NCI-H2227 treated with DMSO at 0.1 percent for 48 hours (cell line): Measurements from ENCODE around the gene ADAMTSL2.

Source experiments
- DNase-seq: peaks from one replicate; lab custom pipeline; 2025; lab: John Stamatoyannopoulos, UW

The ADAMTSL2 gene

DNA sequence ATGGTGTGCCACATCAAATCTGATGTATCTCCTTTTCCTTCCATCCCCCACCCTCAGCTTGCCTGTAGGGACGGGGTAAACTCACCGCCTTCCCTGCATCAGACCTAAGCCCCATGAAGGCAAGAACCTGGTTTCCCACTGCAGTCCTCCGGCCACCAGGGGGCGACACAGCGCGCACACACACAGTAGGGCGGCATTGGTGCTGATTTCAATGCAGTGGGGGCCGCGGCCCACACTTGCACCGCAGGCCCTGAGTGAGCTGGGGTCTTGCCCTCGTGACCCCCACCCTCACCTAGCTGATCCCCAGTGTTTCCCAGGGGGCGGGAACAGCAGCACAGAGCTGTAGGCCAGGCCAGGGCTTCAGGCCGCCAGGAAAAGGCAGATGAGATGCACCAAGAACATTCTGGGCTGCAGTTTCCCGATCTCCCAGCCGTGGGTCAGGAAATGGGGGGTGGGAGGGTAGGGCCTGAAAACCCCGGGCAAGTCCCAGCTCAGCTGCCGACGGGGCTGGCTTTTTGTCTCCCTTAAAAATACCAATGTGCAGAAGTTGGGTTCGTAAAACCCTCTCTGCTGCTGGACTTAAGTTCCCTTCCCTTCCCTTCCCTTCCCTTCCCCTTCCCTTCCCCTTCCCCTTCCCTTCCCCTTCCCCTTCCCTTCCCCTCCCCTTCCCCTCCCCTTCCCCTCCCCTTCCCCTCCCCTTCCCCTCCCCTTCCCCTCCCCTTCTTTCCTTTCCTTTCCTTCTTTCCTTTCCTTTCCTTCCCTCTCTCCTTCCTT lies 55.1 kb downstream of the ADAMTSL2 start:
- no peak for DNase-seq

DNA sequence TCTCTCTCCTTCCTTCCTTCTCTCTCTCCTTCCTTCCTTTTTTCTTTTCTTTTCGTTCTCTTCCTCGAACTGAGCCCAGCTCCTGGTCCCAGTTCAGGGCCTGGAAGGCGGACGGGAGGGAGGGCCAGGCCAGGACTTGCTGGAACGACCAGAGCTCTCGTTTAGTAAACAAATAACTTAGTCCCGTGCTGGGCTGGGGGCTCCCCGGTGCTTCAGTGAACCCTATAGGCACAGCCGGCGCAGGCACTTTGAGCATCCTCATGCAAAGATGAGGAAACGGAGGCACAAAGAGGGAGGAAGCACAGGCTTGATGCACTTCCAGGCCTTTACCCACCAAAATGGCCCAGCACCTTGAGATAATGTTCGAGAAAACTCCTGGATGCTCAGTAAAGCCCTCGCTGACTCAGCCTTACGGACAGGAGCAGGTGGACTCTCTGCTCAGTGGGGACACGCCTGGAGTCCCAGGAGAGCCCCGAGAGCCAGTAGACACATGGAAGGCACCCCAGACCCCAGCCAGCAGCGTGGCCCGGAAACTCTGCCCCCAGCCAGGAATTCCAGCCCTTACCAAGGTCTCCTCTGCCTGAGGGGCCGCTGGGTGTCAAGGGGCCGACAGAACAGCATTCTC lies 55.8 kb downstream of the ADAMTSL2 start:
- no peak for DNase-seq

DNA sequence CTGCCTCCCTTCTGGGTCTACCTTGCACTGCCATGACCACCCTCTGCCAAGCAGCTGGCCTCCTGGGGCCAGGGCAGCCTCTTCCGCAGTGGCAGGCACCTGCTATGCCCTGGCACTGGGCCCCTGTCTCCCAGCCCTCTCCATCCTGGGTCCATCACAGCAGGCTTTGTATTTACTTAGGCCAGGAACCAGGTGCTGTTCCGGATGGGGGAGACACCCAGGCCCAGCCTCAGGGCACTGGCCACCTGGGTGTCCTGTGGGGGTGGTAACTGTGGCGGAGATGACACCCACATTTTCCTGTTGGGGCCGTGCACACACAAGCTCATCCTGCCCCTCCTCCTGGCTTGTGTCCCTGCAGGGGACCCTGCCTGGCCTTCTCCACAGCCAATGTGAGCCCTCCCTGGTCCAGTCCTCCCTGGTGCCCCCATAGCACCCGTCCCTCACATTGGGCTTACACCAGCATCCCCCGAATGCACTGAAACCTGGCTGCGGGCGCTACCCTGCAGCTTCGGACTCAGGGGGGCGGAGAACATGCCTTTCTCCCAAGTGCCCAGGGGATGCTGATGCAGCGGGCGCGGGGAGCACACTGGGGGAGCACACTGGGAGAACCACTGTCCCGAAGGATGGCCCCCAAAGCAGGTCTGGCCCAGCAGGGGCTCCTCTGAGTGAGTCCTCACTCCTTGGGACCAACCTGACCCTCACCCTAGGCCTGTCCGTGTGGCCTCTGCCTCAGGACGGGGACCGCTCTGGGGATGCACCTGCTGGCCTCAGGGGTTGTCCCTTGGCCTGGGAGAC lies 56.8 kb downstream of the ADAMTSL2 start:
- no peak for DNase-seq

DNA sequence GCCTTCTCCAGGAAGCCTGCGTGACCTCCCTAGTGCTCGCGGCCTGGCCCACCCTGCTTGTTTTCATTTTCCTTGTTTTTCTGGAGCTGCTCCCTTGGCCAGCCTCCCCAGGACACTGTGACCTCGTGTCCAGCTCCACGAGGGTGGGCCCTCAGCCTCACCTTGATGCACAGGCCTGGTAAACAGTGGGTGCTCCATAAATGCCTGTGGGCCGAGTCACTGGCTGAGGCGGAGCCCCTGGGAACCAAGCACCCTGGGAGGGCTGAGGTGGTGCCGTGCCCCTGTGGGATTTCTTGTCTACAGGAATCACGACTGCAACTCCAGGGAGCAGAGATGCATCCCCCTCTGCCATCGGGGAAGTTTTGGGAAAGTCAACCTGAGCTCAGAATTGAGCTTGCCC lies 57.5 kb downstream of the ADAMTSL2 start:
- DNase-seq, result no peak

DNA sequence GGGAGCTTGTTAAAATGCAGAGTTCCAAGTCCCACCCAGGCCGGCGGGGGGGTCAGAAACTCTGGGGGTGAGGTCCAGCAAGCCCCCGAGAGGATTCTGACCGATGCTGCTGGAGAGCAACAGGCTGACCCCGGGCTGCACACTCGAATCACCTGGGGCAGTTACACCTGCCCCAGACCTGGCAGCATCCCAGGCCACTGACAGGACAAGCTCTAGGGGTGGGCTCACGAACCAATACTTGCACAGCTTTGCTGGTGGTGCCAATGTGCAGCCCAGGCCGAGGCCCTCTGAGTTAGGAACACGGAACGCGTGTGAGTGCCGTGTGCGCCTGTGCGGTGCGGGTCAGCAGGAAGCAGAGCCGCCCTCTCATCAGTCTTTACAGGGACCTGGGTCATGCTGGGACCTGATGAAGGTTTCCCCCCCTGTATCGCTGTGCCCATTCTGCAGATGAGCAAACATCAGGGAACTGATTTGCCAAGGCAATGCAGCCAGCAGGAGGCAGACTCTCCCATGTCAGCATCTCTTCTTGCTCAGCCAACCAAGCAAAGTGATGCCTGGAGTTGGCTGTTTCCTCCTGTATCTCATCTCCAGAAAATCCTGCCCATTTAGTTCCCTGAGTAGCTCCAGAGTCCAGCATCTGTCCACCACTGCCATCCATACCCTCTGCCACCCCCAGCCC lies 58.4 kb downstream of the ADAMTSL2 start:
- DNase-seq, result no peak

DNA sequence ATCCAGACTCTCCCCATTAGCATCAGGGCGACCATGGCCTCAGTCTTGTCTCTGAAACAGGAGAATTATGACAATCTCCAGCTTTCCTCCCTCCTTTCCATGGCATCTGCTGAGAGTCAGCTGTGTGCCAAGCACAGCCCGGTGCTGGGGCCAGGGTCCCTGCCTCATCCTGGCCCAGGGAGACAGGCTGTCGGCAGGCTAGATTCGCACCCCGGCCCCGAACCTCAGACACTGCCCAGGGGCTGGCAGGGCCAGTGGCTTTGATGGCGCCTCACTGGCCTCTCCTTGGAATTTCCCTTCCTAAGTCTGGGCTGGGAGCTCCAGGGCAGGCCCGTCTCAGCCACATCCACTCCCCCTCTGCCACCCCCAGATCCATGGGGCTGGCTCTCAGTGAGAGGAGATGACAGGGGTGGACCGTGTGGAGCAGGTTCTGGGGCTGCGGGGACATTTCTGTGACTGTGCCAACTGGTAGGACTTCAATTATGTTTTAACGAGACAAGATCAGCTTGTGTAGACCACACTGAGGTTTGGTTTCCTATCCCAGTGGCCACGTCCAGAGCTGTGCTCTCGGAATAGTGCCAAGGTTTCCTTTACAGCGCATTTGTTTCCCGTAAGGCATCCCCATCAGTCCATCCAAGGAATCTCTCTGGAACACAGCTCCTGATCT lies 59.2 kb downstream of the ADAMTSL2 start:
- DNase-seq, result no peak

DNA sequence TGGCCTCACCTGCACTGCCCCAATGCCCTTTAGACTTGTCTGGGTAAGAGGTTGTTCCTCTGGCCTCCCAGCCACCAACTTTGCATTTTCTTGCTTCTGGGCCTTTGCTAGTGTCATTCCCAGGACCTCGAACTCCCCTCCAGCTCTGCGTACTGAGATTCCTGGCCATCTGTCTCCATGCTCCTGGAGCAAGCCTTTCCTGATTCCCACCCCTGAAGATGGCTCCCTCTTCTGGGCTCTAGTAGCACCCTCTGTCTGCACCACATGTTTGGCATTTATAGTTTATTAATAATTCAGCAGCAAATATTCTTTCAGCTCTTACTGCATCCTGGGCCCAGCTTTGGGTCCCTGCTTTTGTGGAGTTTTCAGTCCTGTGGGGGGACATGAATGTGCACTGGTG lies 59.8 kb downstream of the ADAMTSL2 start:
- no peak for DNase-seq

DNA sequence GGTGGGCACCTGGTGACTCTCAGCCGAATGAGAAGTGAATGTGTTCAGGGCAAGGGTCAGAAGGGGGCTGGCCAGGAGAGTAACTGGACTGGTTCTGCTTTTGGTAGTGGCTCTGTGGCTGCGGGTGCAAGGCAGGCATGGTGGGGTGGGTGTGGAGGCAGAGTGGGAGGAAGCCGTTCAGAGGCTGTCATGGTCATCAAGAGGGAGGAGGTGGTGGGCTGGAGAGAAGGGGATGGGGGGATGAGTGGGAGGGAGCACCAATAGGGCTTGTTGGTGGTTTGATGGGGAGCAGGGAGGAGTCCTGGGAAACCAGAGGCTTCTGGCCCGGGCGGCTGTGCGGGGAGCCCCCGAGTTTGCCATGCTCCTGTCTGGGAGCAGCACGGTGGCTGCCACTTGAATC lies 61.4 kb downstream of the ADAMTSL2 start:
- DNase-seq, result no peak

DNA sequence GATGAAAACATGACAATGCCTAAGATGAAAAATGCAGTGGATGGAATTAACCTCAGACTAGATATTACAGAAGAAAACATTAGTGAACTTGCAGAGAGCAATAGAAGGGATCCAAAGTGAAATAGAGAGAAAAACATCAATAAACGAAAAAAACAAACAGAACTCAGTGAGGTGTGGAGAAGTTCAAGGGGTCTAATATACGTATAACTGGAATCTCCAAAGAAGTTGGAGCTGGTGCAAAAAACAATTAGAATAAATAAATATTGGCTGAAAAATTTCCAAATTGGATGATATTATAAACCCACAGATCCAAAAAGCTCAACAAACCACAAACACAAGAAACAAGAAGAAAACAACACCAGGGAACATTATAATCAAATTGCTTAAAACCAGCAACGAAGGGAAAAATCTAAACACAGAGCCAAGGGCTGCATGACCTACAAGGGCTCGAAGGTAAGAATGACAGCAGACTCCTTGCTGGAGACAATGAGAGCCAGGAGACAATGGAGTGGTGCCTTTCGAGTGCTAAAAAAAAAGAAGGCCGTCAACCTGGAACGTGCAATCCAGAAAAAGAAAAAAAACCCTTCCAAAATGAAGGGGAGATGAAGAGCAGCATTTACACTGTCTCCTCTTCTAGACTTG lies 62.9 kb downstream of the ADAMTSL2 start:
- no peak for DNase-seq

DNA sequence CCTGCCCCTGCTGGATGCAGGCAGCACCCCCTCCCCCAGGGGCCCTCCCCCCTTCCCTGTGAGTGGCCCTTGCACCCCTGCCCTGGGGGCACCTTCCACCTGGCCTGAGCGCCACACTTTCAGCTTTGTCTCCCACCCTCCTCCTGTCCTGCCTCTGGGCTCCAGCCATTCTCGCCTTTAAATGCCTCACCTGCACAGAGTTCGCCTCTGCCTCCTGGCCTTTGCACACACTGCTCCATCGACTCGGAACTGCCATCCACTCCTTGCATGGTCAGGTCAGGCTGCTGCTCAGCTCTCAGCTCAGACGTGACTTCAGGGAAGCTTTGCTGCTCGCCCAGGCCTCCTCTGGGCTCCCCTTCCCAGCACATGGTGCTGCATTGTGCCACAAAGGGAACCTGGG lies 64.5 kb downstream of the ADAMTSL2 start:
- no peak for DNase-seq

DNA sequence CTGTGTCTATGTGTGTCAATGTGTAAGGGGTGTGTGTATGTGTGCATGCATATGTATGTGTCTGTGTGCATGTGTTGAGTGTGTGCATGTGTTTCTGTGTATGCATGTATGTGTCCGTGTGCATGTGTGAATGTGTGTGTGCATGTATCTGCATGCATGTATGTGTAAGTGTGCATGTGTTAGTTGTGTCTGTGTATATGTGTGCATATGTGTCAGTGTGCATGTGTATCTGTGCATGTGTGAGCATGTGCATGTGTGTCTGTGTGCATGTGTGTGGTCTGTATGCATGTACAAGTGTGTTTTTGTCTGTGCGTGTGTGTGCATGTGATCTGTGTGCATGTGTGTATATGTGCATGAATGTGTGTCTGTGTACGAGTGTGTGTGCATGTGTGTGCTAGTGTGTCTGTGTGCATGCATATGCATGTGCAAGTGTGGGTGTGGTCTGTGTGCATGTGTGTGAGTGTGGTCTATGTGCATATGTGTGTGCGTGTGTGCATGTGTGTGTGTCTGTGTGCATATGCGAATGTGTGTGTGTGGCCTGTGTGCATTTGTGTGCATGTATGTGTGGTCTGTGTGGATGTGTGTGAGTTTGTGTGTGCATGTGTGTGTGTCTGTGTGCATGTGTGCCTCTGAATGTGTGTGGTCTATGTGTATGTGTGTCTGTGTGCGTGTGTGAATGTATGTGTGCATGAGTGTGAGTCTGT lies 65.1 kb downstream of the ADAMTSL2 start:
- DNase-seq, result no peak

DNA sequence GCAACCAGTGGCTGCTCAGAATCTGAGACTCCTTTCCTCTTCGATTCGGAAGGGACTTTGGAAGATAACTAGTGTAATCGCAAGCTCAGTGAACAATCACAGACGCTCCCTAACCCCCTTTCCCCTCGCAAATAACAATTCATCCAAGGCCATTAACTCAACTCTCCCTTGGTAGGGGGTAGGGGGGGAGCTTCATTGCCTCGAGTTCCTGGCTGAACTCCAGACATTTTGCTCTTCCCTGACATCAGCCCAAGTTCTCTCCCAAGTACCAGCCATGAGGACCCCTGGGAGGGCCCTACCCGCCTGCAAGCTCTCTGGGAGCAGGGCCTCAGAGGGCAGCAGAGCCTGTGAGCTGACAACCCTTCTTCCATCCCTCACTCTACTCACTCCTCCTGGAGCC lies 66.2 kb downstream of the ADAMTSL2 start:
- DNase-seq, result no peak

DNA sequence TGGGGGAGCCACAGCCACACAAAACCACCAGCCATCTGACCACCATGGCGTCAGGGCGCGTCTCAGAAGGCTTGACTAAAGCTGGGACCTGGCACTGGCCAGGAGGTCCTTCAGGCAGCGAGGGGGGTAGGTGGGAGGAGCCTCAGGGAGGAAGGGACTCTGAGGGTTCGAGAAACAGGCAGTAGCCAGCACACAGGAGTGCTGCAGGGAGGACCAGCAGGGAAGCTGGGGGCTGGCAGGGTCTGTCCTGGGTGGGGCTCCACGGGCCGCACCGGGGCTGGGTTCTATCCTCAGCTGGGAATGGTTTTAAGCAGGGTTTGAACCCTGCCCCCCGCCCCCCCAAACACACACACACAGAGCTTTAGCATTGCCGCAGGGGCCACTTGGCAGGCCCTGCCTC lies 67.2 kb downstream of the ADAMTSL2 start:
- no peak for DNase-seq

DNA sequence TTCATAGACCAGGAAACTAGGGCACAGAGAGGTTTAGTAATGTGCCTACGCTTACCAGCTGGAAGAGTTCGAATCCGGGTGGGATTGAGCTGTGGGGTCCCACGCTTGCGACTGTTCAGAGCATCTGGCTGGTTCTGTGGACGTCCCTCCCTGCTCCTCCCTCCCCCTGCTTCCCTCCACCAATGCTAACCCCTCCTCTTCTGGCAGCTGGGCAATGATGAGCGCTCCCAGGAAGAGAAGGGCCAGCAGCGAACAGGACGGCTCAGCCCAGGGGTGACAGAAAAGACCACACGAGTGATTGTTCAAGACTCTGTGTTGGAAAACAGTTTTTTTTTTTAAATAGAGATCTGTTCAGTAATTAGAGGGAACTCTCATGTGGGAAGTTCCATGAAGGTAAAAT lies 67.8 kb downstream of the ADAMTSL2 start:
- DNase-seq, result no peak

DNA sequence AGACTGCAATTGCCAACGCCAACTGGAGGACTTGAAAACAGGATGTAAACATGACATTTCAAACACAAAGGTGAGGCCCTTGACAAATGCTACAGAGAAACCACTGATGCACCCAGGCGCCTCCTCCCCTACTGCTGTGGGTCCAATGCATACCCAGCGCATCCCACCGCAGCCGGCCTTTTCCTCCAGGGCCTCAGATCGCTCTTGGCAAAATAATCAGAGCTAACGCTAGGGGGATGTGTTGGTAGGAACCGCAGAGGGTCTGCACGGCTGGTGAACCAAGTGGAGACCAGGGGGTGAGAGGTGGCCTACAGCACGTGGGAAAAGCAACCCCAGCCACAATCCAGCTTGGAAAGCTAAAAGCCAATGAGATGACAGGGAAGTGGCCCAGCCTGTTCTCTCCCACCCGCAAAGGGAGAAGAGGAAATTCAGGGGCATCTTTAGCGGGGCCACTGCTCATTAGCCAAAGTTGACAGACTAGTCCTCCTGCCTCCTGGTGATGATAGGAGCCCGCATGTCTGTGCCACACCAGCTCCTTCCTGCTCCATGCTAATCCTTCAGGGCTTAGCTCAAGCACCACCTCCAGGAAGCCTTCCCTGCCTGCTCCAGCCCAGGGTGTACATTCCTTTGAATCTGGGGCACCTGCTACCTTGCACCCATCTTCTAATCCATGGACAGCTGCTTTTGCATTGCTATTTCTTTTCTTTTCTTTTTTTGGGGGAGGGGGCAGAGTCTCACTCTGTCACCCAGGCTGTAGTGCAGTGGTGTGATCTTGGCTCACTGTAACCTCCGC lies 68.8 kb downstream of the ADAMTSL2 start:
- DNase-seq, result no peak

DNA sequence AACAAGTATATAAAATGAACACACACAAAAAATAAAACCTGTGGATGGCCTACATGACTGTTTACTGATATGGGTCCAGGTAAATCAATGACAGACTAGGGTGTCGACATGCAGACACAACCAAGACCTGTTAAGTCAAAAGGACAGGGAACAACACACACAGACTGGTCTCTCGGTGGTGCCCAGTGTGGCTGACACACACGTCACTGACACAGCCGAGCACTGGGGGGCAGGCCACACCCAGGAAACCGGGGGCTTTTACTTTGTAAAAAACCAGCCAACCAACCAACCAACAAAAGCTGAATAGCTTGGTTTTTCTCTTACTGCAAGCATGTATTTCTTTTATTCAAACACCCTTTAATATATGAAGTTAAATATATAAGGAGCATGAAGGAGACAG lies 69.7 kb downstream of the ADAMTSL2 start:
- DNase-seq, result no peak

DNA sequence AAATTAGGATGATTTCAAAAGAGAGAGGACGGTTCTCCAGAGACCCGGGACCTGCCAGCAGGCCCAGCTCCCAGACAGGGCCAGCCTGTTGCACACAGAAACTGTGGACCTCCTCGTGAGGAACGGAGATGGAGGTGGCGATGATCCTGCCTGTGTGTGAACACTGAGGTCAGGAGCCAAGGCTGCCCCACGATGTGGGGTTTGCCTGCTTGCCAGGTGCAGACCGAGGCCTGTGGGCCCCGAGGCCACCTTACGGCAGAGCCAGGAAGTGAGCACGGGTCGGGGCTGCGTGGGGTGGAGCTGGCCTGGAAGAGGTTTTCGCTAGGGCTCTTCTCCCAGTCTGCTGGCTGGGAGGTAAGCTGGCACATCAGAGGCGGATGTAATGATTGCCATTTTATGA lies 70.4 kb downstream of the ADAMTSL2 start:
- no peak for DNase-seq

DNA sequence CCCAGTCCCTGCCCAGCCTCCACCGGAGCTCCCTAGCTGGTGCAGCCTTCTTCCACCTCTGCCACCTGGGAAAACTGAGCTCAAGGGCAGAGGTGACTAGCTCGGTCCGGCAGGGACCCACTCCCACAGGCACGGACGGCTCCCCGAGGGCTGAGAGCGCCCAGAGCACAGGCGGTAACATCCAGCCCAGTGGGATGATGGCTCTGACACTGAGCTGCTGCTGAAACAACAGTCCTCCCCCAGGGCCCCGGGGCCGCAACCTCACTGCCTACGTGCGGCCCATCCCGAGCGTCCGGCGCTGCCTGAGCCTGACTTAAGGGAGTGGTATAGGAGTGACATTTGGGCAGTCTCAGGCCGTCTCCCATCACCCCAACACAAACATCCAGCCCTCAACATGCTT lies 70.9 kb downstream of the ADAMTSL2 start:
- no peak for DNase-seq

DNA sequence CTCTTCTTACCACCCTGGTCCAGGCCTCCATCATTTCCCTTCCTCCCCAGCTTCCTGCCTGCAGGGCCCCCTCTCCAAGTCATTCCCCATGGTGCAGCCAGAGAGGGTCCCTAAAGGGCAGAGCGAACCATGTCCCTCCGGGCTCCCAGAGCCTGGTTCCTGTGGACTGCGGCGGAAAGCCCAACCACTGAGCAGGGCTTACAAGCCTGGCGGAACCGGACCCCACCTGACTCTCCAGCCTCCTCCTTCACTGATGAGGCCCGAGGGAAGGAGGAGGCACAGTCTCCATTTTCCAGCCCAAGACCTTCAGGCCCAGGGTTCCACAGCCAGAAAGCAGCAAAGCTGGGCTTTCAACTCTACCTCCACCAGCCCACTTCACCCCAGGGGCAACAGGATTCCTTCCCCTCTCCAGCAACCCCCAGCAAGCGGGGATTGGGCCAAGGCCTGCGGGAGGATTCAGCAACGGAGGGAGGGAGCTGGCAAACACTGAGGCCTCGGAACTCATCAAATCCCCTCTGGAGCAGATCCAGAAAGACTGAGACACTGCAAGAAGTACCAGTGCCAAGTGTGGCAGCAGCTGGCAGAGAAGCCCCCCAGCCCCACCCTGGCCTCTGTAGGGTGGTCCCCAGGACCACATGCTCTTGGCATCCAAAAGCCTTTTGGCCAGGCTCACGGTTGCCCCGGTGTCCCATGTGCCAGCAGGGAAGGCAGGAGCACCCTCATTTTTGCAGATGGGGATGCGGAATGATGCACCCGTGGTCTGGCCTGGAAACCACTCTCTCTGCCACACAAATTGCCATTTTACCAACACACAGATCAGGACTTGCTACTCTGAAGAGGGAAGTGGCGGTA lies 71.6 kb downstream of the ADAMTSL2 start:
- DNase-seq, result no peak
